Keratinocyte (primary cell): Measurements from ENCODE around the gene NCAM2. TPM values are rescaled to one million over a fixed set of nuclear protein-coding genes. Genes with fewer than 3 reads are reported as not detected.
A peak's percentile ranks its signal among the peaks of the same experiment; 100 is the strongest.

Experiments
- DNase-seq: peaks from one replicate; pipeline ENCODE4 v3.0.0-alpha.2; 2011; ENCODE audit warnings: low read depth, missing footprints, low spot score
- FAIRE-seq: peaks from 2 replicates; lab custom pipeline; 2011; peaks lifted over from hg19 to GRCh38; lab: Jason Lieb, UNC
- H2AFZ ChIP-seq: 2 replicates; pipeline ENCODE4 v1.6.0; 2012; ENCODE audit warnings: low read length, control low read depth, inconsistent platforms; ENCODE audit not compliant: control insufficient read depth
- H3K27ac ChIP-seq: 2 replicates; pipeline ENCODE4 v1.5.1; 2011; ENCODE audit warnings: low read length; ENCODE audit not compliant: control insufficient read depth, insufficient read depth
- H3K27me3 ChIP-seq: 3 replicates; pipeline ENCODE4 v1.6.0; 2011; ENCODE audit warnings: low read length; ENCODE audit not compliant: control insufficient read depth, insufficient read depth; ENCODE audit errors: extremely low read depth
- H3K36me3 ChIP-seq, 2 experiments: 2 replicates in 1 of 2; 3 replicates in 1 of 2; pipeline ENCODE4 v1.5.1; 2011; ENCODE audit warnings: low read length in 2 of 2, mild to moderate bottlenecking in 1 of 2; ENCODE audit not compliant: control insufficient read depth in 2 of 2, insufficient read depth in 2 of 2; ENCODE audit errors: extremely low read depth in 1 of 2
- H3K4me1 ChIP-seq: 3 replicates; pipeline ENCODE4 v1.5.1; 2011; ENCODE audit warnings: low read length; ENCODE audit not compliant: control insufficient read depth, insufficient read depth; ENCODE audit errors: extremely low read depth
- H3K4me2 ChIP-seq: 3 replicates; pipeline ENCODE4 v1.6.0; 2011; ENCODE audit warnings: low read depth, low read length; ENCODE audit not compliant: control insufficient read depth, insufficient read depth; ENCODE audit errors: extremely low read depth
- H3K4me3 ChIP-seq, 3 experiments: fragments of 200-600 bp in 1 of 3; sonication (generic) in 1 of 3; 2 replicates in 2 of 3; 3 replicates in 1 of 3; pipeline ENCODE4 v1.5.1; 2011 to 2016; ENCODE audit warnings: low read length in 3 of 3, mild to moderate bottlenecking in 3 of 3, control low read depth in 2 of 3, inconsistent platforms in 1 of 3, low read depth in 1 of 3, mixed read lengths in 1 of 3, mixed run types in 1 of 3, moderate library complexity in 1 of 3; ENCODE audit not compliant: control insufficient read depth in 2 of 3, insufficient read depth in 2 of 3; ENCODE audit errors: extremely low read depth in 1 of 3
- H3K79me2 ChIP-seq: 2 replicates; pipeline ENCODE4 v1.6.0; 2012; ENCODE audit warnings: low read length; ENCODE audit not compliant: control insufficient read depth, insufficient read depth
- H3K9ac ChIP-seq: 3 replicates; pipeline ENCODE4 v1.6.0; 2011; ENCODE audit warnings: low read length; ENCODE audit not compliant: control insufficient read depth, insufficient read depth; ENCODE audit errors: extremely low read depth
- H3K9me1 ChIP-seq: 3 replicates; pipeline ENCODE4 v1.6.0; 2011; ENCODE audit warnings: low read length; ENCODE audit not compliant: control insufficient read depth, insufficient read depth; ENCODE audit errors: extremely low read depth
- H3K9me3 ChIP-seq: 2 replicates; pipeline ENCODE4 v1.5.1; 2012; ENCODE audit warnings: low read depth, low read length; ENCODE audit not compliant: control insufficient read depth
- H4K20me1 ChIP-seq: 3 replicates; pipeline ENCODE4 v1.6.0; 2011; ENCODE audit warnings: low read length; ENCODE audit not compliant: control insufficient read depth, insufficient read depth; ENCODE audit errors: extremely low read depth
- EZH2 ChIP-seq: IDR thresholded peaks from one replicate; pipeline ENCODE4 v1.6.1; 2012; ENCODE audit warnings: inconsistent platforms, mild to moderate bottlenecking, low read length, moderate library complexity
- dilution Hi-C: fragments of 300-500 bp; cut with MboI; formaldehyde crosslinking; loops from one replicate; pipeline ENCODE4 v1.7.0; 2020; ENCODE audit warnings: low sequenced_read_pairs; ENCODE audit not compliant: extremely low pct_ligation_motif_present
- polyA plus RNA-seq, 5 experiments: library from polyadenylated mRNA; depleted of rRNA in 3 of 5; stranded (reverse) in 3 of 5; stranded (forward) in 1 of 5; unstranded in 1 of 5; fragments of >200 nt; gene quantifications; 1 replicate in 1 of 5; 2 replicates in 3 of 5; 3 replicates in 1 of 5; pipeline versions ENCODE4 v1.2.1 to v1.2.3, GENCODE V29; 2011 to 2012; ENCODE audit warnings: missing spikeins in 2 of 5, low read depth in 1 of 5, low replicate concordance in 1 of 5
- TF ChIP-seq, protein P1 (sequence below), 3 experiments: IDR thresholded peaks in 1 of 3; conservative IDR thresholded peaks in 1 of 3; optimal IDR thresholded peaks in 1 of 3; 2 replicates in 2 of 3; 3 replicates in 1 of 3; pipeline versions ENCODE3 to v1.5.1; 2011; ENCODE audit warnings: low read length in 3 of 3, mild to moderate bottlenecking in 3 of 3, moderate library complexity in 2 of 3, control low read depth in 1 of 3, inconsistent platforms in 1 of 3; ENCODE audit not compliant: insufficient read depth in 2 of 3; ENCODE audit errors: extremely low read depth in 1 of 3

Gene NCAM2
- polyA plus RNA-seq, 1 donor (not counting 4 experiments of a cell fraction or from before 2014, with no cell fraction given) = 0.16 TPM

DNA sequence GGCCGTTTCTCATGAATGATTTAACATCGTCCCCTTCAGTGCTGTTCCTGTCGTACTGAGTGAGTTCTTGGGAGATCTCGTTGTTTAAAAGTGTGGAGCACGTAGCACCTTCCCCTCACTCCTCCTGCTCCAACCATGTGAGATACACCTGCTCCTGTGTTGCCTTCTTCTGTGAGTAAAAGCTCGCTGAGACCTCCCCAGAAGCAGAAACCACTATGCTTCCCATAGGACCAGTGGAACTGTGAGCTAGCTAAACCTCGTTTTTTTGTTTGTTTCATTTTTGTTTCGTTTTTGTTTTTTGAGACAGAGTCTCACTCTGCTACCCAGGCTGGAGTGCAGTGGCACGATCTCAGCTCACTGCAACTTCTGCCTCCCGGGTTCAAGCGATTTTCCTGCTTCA lies 198.6 kb downstream of the NCAM2 start:
- no peak for FAIRE-seq

DNA sequence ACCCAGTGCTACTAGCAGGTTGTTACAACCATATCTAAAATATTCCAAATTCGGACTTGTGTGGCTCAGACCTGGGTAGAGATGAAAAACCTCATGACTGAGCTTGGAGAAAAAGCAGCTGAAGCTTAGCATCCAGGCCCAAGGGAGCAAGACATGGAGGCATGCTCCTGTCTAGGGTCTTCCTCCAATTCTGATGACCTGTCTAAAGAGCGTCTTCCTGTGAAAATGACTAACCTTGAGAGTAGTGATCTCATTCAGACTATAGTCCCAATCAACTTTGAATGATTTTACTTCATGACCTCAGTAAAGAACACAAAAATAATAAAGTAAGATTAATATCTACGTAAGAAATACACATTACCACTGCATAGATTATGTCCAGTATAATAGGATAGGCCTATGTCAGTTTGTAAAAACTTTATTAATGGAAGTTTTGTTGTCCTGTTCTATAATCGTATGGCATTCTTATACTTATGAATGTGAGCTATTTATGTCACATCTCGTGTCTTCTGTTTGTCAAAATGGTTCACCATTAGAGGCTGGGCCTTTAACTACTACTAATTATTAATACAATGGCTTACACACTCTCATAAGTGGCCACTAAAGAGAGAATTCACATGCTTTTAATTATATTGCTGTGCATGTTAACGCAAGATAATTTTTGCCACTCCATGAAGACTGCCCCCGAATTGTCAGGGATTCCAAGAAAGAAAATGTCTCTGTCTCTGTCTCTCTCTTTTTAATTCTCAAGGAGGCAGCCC lies 201.3 kb downstream of the NCAM2 start:
- Histone ChIP-seq H3K79me2 (no peaks in the 10 kb centered on the region), H4K20me1 (no peaks in the 10 kb centered on the region), H2AFZ (peak overlapping the region; percentile 69), H3K27me3 (no peaks in the 10 kb centered on the region), H3K4me3 (no peak overlapping the region), H3K9me1 (no peaks in the 10 kb centered on the region), H3K4me2 (peak overlapping the region; percentile 46), H3K4me1 (peaks cover 5% of the 10 kb centered on the region), H3K9me3 (no peaks in the 10 kb centered on the region), H3K9ac (no peak overlapping the region), H3K27ac (no peak overlapping the region), H3K36me3 (no peaks in the 10 kb centered on the region)
- FAIRE-seq (no peak), DNase-seq (no peak)
- dilution Hi-C loops = loop anchor here (25.0 kb wide), 1 partner anchor 113 kb away; no protein-coding TSS in a partner anchor
- TF ChIP-seq, protein P1, sequence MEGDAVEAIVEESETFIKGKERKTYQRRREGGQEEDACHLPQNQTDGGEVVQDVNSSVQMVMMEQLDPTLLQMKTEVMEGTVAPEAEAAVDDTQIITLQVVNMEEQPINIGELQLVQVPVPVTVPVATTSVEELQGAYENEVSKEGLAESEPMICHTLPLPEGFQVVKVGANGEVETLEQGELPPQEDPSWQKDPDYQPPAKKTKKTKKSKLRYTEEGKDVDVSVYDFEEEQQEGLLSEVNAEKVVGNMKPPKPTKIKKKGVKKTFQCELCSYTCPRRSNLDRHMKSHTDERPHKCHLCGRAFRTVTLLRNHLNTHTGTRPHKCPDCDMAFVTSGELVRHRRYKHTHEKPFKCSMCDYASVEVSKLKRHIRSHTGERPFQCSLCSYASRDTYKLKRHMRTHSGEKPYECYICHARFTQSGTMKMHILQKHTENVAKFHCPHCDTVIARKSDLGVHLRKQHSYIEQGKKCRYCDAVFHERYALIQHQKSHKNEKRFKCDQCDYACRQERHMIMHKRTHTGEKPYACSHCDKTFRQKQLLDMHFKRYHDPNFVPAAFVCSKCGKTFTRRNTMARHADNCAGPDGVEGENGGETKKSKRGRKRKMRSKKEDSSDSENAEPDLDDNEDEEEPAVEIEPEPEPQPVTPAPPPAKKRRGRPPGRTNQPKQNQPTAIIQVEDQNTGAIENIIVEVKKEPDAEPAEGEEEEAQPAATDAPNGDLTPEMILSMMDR (optimal IDR thresholded peaks at IDR 0.05 in 1 of 3, IDR thresholded peaks at IDR 0.05 in 1 of 3, conservative IDR thresholded peaks at IDR 0.05 in 1 of 3; ENCODE audit: extremely low read depth in 1 of 3, insufficient read depth in 2 of 3, low read length in 3 of 3) = no peak
- TF ChIP-seq EZH2 = no peak

More for the DNA sequence above, 198.6 kb downstream of the NCAM2 start:
- DNase-seq = no peak
- no peak overlapping the region for H3K9ac ChIP-seq
- TF ChIP-seq EZH2 = no peak
- TF ChIP-seq, protein P1 (optimal IDR thresholded peaks at IDR 0.05 in 1 of 3, IDR thresholded peaks at IDR 0.05 in 1 of 3, conservative IDR thresholded peaks at IDR 0.05 in 1 of 3; ENCODE audit: extremely low read depth in 1 of 3, insufficient read depth in 2 of 3, low read length in 3 of 3) = no peak
- H3K36me3 ChIP-seq = no peaks in the 10 kb centered on the region
- H3K27ac ChIP-seq = no peak overlapping the region
- no peak overlapping the region for H3K4me2 ChIP-seq
- no peaks in the 10 kb centered on the region for H3K9me3 ChIP-seq
- no peak overlapping the region for H2AFZ ChIP-seq
- no peaks in the 10 kb centered on the region for H3K79me2 ChIP-seq
- H4K20me1 ChIP-seq = no peaks in the 10 kb centered on the region
- peaks cover 5% of the 10 kb centered on the region for H3K4me1 ChIP-seq
- H3K27me3 ChIP-seq = no peaks in the 10 kb centered on the region
- dilution Hi-C loops = no loop called here
- H3K4me3 ChIP-seq = no peak overlapping the region
- H3K9me1 ChIP-seq = no peaks in the 10 kb centered on the region
